HTERT RPE-1 (cell line): ENCODE results near the gene CFAP119.

Experiments used
- in situ Hi-C: fragments of 300-500 bp; cut with MboI; formaldehyde crosslinking; loops from 4 replicates; pipeline ENCODE4 v1.14.3; 2020; ENCODE audit warnings: low sequenced_read_pairs

Gene CFAP119

DNA sequence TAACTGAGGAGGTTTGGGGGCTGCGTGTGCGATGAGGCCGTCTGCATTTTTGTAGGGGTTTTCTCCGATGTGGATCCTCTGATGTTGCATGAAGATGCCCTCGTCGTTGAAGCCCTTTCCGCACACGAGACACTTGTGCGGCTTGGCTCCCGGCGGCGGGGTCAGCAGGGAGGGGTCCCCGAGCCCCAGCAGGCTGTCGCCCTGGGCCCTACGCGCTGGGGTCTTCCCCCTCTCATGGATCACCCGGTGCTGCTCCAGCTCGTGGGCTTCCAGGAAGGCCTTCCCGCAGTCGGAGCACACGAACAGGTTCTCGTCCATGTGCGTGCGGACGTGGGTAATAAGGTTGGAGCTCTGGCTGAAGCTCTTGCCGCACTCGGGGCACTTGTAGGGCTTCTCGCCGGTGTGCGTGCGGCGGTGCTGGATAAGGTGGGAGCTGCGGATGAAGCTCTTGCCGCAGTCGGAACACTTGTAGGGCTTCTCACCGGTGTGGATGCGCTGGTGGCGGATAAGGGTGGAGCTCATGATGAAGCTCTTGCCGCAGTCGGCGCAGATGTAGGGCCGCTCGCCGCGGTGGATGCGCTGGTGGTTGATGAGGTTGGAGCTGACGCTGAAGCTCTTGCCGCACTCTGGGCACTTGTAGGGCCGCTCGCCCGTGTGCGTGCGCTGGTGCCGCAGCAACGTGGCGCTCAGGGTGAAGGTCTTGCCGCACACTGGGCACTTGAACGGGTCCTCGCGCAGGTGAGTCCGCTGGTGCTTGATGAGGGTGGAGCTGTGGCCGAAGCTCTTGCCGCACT lies 20.8 kb upstream of the CFAP119 start:
- in situ Hi-C loops: no loop called here

DNA sequence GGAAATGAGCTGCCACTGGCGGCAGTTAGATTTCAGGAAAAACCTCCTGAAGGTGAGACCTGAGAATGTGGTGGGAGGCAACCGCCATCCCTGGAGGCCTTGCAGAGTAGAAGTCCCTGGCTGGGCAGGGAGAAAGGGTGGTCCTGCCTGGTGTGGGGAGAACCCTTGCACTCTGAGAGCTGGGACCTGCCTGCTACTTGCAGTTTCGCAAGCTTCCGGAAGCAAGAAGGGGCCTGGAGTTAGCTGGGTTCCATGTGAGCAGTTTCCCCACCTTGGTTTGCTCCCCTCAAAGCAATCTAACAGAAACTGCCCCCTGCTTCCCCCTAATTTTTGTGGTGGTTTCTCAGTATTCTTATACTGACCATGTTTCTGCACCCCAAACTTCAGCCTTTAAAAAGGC lies 18.7 kb upstream of the CFAP119 start:
- in situ Hi-C loops: no loop called here

DNA sequence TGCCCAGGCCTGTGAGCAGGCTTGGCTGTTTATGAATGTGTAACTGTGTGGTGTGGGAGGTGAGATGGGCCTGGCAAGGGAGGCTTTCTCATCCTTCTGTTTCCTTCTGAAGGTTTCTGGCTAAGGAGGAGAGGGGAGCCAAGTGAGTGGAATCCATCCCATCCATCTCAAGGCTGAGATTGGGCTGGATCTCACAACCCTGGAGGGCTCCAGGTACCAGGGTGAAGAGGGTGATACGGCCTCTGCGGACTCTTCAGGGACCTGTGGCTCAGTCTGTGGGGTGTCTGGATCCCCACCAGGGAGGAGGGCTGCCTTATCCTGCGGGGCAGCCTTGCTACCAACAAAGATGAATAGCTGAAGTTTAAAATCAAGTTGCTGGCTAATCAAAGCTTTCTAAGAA lies 18.2 kb upstream of the CFAP119 start:
- in situ Hi-C loops: no loop called here

DNA sequence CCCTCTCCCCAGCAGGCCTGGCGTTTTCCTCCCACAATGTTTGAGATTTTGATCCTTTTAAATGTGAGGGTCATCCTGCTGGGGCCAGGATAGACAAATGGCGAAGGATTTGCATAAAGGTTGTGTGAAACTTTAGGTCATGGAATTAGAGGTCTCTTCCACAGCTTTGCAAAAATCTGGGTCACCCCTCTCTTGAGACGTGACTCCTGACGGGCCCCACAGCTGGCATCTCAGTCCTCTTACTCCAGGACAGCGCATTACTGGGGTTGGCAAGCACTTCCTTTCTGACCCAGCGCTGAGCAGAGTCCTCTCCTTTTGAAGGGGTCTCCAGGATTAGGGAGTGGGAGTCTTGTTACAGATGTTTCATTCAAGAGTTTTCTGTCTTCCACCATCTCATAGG lies 17.7 kb upstream of the CFAP119 start:
- in situ Hi-C loops: no loop called here

DNA sequence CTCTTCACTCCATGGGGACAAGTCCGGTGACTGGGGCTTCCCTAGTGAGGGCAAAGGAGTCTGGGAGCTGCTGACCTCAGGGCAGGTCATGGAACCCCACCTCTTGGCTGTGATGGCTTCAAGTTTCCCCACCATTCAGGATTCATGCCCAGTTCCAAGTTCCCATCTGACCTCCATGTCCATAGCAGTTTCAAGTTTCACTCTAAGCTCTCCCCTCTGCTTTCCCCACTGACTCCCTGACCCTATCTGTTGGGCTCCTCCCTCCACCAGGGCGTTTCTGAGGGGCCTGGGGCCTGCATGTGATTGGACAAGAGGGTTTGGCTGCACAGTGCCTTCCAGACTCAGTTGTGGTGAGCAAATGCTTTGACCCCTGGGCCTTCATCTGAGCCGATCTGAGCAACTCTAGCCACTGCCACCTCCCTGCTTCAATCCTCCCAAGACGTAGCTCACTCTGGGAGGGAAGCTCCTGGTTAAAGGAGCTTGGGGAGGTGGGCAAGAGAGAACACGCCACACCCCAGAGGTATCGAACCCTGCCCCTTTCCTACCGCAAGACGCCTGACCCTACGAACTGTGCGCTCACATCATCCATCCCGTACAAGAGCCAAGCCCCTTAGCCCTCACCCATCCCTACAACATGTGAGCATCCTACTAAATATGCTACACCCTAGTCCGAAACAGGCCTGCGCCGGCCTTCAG lies 16.8 kb upstream of the CFAP119 start:
- in situ Hi-C loops: no loop called here

DNA sequence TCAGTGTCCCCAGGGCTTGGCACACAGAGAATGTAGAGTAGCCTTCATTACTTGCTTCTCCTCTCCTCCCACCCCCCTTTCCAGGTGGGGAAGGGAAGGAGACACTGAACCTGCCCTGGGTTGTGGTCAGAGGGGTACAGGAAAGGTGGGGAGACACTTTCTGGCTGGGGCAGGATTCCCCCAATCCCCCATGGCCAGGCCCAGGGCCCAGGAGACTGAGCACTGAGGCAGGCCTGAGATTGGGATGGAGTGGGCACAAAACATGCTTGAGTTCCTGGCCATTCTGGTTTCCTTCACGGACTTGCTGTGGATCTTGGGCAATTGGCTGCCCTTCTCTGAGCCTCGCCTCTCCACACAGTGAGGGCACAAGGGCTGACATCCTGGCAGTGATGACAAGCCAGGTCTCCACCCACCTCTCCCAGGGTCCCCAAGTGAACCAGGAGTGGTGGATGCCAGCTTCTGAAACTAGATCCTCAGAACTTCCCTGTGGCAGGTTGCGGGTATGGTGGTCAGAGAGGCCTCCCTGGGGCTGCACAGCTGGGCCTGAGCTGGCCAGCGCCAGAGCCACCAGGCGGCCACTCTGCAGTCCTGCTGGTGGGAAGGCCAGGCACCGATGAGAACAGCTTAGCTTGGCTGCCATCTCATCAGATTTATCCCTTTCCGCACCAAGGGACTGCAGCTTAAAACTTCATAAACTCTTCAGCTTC lies 15.9 kb upstream of the CFAP119 start:
- in situ Hi-C loops: no loop called here

DNA sequence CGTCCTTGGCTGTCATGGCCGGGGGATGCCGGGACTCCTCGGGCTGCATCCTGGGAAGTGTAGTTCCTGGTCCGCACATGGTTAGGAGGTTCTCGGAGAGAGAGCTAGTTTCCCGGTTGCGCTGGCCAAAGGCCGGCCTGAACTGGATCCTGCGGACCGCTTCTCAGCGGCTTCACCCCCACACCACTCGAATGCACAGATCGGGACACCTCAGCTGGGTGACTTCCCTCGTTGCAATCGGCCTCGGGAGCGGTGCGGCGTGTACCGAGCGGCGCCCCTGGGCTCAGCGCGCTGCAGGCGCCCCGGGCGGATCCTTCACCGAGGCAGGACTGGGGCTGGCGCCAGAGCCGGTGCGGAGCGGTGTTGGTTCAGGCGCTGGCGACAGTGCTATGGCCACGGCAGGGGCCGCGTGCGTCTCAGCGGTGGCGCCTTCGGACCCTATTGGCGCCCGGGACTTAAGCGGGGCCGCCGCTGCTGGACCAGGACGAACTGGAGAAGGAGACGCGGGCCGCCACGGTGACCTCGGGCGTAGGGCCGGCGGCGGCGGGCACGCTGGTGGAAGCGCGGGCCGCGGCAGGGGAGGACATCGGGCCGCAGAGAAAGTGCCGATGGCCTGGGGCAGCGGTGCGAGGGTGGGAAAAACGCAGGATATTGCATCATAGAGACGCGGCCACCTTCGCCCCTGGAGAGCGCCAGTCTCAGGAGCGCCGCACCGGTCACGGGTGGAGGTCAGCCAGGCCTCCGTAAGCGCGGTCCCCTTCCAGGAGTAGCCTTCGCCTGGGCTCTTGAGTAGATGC lies 13.7 kb upstream of the CFAP119 start:
- in situ Hi-C loops: no loop called here

DNA sequence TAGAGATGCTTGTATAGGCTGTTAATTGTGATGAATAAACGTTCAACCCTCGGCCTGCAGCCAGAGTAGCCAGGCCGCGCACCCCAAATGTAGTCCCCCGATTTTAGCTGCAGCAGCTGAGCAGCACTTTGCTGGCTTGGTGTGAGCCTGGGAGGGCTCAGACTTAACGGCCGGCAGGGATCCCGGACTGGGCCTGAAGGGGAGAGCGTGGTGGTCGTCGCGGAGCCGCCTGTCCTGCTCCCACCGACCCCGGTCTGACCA lies 13.2 kb upstream of the CFAP119 start:
- in situ Hi-C loops: no loop called here

DNA sequence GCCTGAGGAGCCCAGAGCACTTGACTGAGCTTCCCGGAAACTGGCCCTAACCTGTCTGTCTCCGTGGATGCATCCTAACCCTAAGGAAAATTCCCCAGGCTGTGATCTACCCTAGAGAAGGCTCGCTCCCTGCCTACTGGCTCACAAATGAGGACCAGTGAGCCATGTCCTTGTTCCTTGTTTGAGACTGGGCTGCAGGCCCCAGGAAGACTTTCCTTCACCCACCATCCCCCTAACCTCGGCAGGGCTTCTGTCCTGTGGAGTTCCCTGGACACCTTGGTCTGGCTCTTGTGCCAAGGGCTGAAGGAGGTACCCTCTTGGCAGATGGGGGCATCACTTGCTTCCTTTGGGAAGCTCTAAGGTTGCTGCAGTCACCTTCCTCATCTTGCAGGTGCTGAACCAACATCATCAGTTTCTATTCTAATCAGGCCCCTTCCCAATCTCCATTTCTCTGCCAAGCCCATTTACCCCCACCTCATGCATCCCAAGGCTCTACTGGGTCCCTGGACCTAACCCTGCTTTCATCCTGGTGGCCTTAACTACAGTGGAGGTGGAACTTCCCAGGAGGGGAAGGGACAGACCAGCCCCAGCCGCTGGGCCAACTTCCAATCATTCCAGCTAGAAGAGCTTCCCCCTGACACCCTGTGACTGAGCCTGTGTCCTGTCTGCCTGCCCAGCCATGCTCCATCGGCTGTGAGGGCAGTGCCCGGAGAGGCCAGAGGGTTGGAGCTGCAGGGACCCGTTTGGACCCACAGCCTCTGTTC lies 12.7 kb upstream of the CFAP119 start:
- in situ Hi-C loops: no loop called here

DNA sequence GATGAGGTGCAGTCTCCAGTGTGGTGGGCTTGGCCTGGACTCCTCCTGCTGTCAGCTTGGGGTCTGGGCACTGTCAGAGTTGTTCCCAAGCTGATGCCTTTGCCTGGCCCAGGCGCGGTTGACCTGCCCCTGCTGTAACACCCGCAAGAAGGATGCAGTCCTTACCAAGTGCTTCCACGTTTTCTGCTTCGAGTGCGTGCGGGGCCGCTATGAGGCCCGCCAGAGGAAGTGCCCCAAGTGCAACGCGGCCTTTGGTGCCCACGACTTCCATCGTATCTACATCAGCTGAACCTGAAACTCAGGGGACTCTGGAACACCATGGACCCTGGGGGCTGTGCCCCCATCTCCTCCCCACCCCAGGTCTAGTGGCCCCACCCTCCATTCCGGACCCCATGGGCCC lies 12.0 kb upstream of the CFAP119 start:
- in situ Hi-C loops: no loop called here

DNA sequence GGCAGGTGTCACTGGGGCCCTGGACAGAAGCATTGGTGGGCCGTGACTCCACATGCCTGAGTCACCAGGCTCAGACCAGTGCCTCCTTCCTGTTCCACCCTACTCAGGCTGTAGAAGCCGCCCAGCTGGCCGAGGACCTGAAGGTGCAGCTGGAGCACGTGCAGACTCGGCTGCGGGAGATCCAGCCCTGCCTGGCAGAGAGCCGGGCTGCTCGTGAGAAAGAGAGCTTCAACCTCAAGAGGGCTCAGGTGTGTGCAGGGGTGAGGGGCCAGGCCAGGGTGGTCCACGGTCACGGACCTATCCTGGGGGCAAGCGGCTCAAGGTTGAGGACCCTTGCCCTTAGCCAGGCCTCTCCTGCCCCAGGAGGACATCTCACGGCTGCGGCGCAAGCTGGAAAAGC lies 9.9 kb upstream of the CFAP119 start:
- in situ Hi-C loops: no loop called here

DNA sequence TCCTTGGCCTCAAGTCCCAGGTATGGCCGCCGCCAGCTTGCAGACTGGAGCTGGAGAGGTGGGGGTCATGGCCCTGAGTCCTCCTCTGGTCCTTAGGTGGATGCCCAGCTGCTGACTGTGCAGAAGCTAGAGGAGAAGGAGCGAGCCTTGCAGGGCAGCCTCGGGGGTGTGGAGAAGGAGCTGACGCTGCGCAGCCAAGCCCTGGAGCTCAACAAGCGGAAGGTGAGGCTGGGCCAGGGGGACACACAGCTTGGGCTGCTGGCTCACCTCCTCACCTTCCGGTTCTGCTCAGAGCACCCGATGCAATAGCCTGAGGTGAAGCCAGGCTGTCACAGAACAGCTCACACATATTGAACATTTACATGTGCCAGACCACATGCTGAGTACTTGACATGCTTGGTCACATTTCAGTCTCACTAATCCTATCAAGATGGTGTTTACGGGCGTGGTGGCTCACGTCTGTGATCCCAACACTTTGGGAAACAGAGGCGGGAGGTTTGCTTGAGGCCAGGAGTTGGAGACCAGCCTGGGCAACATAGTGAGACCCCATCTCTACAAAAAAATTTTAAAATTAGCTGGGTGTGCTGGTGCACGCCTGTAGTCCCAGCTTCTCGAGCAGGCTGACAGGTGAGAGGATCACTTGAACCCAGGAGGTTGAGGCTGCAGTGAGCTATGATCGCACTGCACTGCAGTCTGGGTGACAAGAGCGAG lies 7.7 kb upstream of the CFAP119 start:
- in situ Hi-C loops: no loop called here

DNA sequence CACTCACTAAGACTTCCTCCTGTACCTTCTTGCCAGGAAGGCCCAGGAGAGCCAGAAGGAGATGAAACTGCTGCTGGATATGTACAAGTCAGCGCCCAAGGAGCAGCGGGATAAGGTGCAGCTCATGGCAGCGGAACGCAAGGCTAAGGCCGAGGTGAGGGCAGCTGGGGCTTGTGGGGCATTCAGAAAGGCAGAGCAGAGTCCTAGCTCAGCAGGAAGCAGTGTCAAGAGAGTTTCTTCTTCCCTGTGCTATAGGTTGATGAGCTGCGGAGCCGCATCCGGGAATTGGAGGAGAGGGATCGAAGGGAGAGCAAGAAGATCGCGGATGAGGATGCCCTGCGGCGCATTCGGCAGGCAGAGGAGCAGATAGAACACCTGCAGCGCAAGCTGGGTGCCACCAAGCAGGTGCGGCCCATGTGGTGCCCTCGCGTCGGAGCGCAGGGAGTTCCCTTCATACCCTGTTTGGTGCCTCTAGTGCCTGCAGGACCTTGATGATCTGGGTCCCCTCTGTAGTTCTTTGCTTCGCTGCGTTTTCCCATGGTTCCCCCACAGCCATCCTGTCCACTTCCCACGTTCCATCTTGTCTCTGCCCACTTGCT lies 6.8 kb upstream of the CFAP119 start:
- in situ Hi-C loops: no loop called here

DNA sequence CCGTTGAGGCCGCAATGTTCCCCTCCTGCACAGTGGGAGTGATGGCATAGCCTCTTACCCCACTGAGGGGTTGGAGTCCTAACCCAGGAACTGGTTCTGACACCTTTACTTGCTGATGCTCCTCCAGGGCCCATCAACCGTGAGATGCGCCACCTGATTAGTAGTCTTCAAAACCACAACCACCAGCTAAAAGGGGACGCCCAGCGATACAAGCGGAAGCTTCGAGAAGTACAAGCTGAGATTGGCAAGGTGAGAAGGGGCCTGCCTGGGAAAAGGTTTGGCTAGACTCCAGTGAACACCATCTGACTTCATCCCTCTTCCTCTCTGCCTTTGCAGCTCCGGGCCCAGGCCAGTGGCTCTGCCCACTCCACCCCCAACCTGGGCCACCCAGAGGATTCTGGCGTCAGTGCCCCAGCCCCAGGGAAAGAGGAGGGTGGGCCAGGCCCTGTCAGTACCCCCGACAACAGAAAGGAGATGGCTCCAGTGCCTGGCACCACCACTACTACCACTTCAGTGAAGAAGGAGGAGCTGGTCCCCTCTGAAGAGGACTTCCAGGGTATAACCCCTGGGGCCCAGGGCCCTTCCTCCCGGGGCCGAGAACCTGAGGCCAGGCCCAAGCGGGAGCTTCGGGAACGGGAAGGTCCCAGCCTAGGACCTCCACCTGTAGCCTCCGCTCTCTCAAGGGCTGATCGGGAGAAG lies 6.1 kb upstream of the CFAP119 start:
- in situ Hi-C loops: no loop called here

DNA sequence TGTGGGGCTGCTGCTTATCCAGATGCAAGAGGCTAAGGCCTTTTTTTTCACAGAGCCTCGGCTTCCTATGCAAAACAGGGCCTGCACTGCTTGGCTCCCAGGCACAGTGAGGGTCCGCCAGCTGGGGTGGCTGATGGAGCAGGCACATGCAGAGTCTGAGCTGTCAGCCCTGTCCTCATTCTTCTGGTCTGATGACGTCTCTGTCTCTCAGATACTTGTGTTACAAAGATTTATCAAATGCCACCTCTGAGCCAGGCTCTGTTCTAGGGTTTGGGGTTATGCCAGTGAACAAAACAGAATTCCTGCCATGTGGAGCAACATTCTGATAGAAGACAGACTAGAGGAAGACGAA lies 5.0 kb upstream of the CFAP119 start:
- in situ Hi-C loops: no loop called here

DNA sequence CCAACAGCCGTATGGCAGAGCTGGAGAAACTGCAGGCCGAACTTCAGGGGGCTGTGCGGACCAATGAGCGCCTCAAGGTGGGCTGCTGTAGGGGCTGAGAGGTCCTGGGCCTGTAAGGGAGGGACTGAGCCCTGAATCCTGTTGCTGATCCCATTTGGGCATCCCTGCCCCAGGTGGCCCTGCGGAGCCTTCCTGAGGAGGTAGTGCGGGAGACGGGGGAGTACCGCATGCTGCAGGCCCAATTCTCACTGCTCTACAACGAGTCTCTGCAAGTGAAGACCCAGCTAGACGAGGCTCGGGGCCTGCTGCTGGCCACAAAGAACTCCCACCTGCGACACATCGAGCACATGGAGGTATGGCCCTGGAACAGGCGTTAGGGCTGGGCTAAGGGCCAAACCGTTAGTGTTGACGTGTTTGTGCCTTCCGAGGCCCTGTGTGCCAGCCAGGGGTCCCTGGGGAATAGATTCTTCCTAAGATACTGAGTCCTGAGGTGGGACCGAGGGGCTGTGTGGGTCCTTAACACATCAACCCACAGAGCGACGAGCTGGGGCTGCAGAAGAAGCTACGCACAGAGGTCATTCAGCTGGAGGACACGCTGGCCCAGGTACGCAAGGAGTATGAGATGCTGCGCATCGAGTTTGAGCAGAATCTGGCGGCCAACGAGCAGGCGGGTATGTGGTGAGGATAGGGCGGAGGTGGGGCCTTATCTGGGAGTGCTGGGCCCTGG lies 4.5 kb upstream of the CFAP119 start:
- in situ Hi-C loops: no loop called here

DNA sequence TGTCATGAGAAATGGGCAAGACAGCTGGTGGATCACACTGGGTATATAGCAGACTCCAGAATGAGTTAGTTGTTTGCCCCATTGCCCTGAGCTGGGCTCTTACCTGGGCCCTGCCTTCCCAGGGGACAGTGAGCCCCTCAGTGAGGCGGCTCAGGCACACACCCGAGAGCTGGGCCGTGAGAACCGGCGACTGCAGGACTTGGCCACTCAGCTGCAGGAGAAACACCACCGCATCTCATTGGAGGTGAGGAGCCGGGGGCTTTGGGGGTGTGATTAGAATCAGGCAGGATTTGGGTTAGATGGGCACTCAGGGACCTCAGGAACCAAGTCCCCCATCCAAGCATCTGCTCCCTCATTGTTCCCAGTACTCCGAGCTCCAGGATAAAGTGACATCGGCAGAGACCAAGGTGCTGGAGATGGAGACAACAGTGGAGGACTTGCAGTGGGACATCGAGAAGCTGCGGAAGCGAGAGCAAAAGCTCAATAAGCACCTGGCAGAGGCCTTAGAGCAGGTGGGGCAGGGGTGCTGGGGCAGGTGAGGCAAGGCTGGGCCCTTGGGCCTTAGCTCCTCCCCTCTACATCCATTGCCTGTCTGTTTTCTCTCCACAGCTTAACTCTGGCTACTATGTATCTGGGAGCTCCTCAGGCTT lies 3.1 kb upstream of the CFAP119 start:
- in situ Hi-C loops: no loop called here

DNA sequence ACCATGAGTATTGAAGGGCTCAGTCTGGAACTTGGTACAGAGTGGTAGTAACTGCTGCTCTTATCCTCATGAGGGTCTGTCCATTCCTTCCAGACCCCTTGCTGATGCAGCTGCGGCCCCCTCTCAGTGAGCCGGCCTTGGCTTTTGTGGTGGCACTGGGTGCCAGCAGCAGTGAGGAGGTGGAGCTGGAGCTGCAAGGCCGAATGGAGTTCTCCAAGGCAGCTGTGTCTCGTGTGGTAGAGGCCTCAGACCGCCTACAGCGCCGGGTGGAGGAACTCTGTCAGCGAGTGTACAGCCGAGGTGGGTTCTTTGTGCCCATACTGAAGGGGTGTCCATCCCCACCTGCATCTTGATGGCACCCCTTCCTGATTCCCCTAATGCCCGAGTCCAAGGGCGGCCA lies 2.2 kb upstream of the CFAP119 start:
- in situ Hi-C loops: no loop called here
